ENCODE results near the gene GYS1.

Gene GYS1

DNA sequence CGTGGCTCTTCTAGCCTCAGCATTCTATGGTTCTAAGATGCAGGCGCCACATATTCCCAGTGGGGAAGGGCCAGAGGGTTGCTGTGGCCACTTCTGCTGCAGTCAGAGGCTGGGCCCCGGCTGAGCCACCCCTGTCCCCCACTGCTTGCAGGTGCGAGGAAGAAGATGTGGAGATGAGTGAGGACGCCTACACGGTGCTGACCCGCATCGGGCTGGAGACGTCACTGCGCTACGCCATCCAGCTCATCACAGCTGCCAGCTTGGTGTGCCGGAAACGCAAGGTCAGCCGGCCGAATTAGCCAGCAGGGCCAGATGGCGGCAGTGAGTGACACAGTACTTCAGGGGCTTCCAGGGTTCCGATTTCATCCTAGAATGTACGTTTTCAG is 21.8 kb upstream of the GYS1 start:
- Histone ChIP-seq H3K4me1 (ENCODE audit: insufficient read depth, low read length, poor library complexity, severe bottlenecking) (no peaks in the 10 kb centered on the region), H3K4me2 (ENCODE audit: low read depth, low read length, poor library complexity, severe bottlenecking) (no peak overlapping the region), H3K9me3 (ENCODE audit: insufficient read depth, low read depth, low read length) (no peaks in the 10 kb centered on the region), H3K9me2 (replicated peaks; ENCODE audit: low read depth, low read length) (no peaks in the 10 kb centered on the region), H3K79me2 (ENCODE audit: insufficient read depth, low read length) (no peaks in the 10 kb centered on the region), H3K4me3 (ENCODE audit: low read length, poor library complexity, severe bottlenecking) (no peak overlapping the region), H2AFZ (ENCODE audit: low read length) (no peak overlapping the region), H3K9ac (ENCODE audit: low read depth, low read length, poor library complexity, severe bottlenecking) (no peak overlapping the region), H3K36me3 (ENCODE audit: insufficient read depth, low read length) (peaks cover 48% of the 10 kb centered on the region; the same call in 1 of the 2 replicates), H4K20me1 (ENCODE audit: insufficient read depth, low read length, poor library complexity, severe bottlenecking) (no peaks in the 10 kb centered on the region), H3K27me3 (ENCODE audit: insufficient read depth, low read length, poor library complexity, severe bottlenecking) (no peaks in the 10 kb centered on the region), H3F3A (ENCODE audit: low read depth) (no peaks in the 10 kb centered on the region)
- no peak for TF ChIP-seq EZH2phosphoT487 (IDR thresholded peaks at IDR 0.05; ENCODE audit: borderline replicate concordance)
- TF ChIP-seq CTCF (conservative IDR thresholded peaks at IDR 0.05; ENCODE audit: low read length): no peak

DNA sequence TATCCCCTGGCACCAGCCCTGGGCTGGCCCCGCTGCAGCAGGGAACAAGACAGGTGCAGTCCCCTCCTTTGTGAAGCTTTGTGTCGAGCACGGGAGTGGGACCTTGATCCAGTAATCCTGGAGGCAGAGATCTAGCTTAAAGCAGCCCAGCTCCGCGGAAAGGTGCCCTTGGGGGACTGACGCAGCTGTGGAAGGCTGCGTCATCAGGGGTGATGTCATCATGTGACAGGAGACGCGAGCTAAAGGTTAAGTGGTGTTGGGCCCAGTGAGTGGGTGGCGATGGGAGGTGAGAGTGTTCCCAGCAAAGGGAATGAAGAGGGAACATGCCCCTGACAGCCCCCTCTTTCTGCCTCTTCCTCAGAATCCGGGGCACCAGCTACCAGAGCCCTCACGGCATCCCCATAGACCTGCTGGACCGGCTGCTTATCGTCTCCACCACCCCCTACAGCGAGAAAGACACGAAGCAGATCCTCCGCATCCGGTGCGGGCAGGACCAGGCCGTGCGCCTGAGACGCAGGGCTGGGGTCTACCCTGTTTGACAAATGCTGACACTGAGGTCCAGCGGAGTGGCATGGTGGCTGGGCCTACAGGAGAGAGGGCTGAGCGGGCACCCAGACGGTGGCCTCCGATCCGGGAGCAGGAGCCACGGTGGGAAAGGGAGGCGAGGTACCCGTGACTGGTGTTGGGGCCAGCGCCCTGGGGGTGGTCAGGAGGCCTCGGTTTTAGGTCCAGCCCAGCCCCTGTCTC is 21.2 kb upstream of the GYS1 start:
- no peak overlapping the region for H3K9ac ChIP-seq (ENCODE audit: low read depth, low read length, poor library complexity, severe bottlenecking)
- H3F3A ChIP-seq (ENCODE audit: low read depth): no peaks in the 10 kb centered on the region
- H3K36me3 ChIP-seq (ENCODE audit: insufficient read depth, low read length): peaks cover 51% of the 10 kb centered on the region; the same call in 1 of the 2 replicates
- no peaks in the 10 kb centered on the region for H3K27me3 ChIP-seq (ENCODE audit: insufficient read depth, low read length, poor library complexity, severe bottlenecking)
- no peaks in the 10 kb centered on the region for H4K20me1 ChIP-seq (ENCODE audit: insufficient read depth, low read length, poor library complexity, severe bottlenecking)
- no peak overlapping the region for H3K4me2 ChIP-seq (ENCODE audit: low read depth, low read length, poor library complexity, severe bottlenecking)
- no peak for TF ChIP-seq EZH2phosphoT487 (IDR thresholded peaks at IDR 0.05; ENCODE audit: borderline replicate concordance)
- no peak for TF ChIP-seq CTCF (conservative IDR thresholded peaks at IDR 0.05; ENCODE audit: low read length)
- H3K4me3 ChIP-seq (ENCODE audit: low read length, poor library complexity, severe bottlenecking): no peak overlapping the region
- H2AFZ ChIP-seq (ENCODE audit: low read length): no peak overlapping the region
- H3K4me1 ChIP-seq (ENCODE audit: insufficient read depth, low read length, poor library complexity, severe bottlenecking): no peaks in the 10 kb centered on the region
- no peaks in the 10 kb centered on the region for H3K9me3 ChIP-seq (ENCODE audit: insufficient read depth, low read depth, low read length)
- H3K9me2 ChIP-seq (replicated peaks; ENCODE audit: low read depth, low read length): no peaks in the 10 kb centered on the region
- H3K79me2 ChIP-seq (ENCODE audit: insufficient read depth, low read length): no peaks in the 10 kb centered on the region

GRCh38 chr19:49011194-49011593 is 18.1 kb upstream of the GYS1 start:
- no peaks in the 10 kb centered on the region for H3K27me3 ChIP-seq (ENCODE audit: insufficient read depth, low read length, poor library complexity, severe bottlenecking)
- H3K4me3 ChIP-seq (ENCODE audit: low read length, poor library complexity, severe bottlenecking): no peak overlapping the region
- no peaks in the 10 kb centered on the region for H4K20me1 ChIP-seq (ENCODE audit: insufficient read depth, low read length, poor library complexity, severe bottlenecking)
- TF ChIP-seq CTCF (conservative IDR thresholded peaks at IDR 0.05; ENCODE audit: low read length) (no peak), EZH2phosphoT487 (IDR thresholded peaks at IDR 0.05; ENCODE audit: borderline replicate concordance) (no peak)
- H2AFZ ChIP-seq (ENCODE audit: low read length): no peak overlapping the region
- no peak overlapping the region for H3K4me2 ChIP-seq (ENCODE audit: low read depth, low read length, poor library complexity, severe bottlenecking)
- H3K9me2 ChIP-seq (replicated peaks; ENCODE audit: low read depth, low read length): no peaks in the 10 kb centered on the region
- H3F3A ChIP-seq (ENCODE audit: low read depth): no peaks in the 10 kb centered on the region
- H3K4me1 ChIP-seq (ENCODE audit: insufficient read depth, low read length, poor library complexity, severe bottlenecking): no peaks in the 10 kb centered on the region
- no peaks in the 10 kb centered on the region for H3K79me2 ChIP-seq (ENCODE audit: insufficient read depth, low read length)
- H3K9me3 ChIP-seq (ENCODE audit: insufficient read depth, low read depth, low read length): no peaks in the 10 kb centered on the region
- no peak overlapping the region for H3K9ac ChIP-seq (ENCODE audit: low read depth, low read length, poor library complexity, severe bottlenecking)
- H3K36me3 ChIP-seq (ENCODE audit: insufficient read depth, low read length): peaks cover 65% of the 10 kb centered on the region; the same call in 1 of the 2 replicates

Measured in Loucy (cell line).